ENCODE results near the gene GARNL3.

GARNL3 gene

GRCh38 chr9:127388856-127389238 lies 124.3 kb downstream of the GARNL3 start:
- no peaks in the 10 kb centered on the region for H3K27me3 ChIP-seq
- no peak for TF ChIP-seq CTCF (IDR thresholded peaks at IDR 0.05; ENCODE audit: low read depth, low read length)
- H3K36me3 ChIP-seq, result no peaks in the 10 kb centered on the region
- peaks cover 5% of the 10 kb centered on the region for H3K4me1 ChIP-seq
- no peak for DNase-seq
- no peaks in the 10 kb centered on the region for H3K9me3 ChIP-seq
- no peak overlapping the region for H3K4me3 ChIP-seq (ENCODE audit: low read depth, low read length)

- no peak for TF ChIP-seq CTCF (IDR thresholded peaks at IDR 0.05; ENCODE audit: low read depth, low read length)
- Histone ChIP-seq H3K9me3 (no peaks in the 10 kb centered on the region), H3K36me3 (no peaks in the 10 kb centered on the region), H3K4me3 (ENCODE audit: low read depth, low read length) (no peak overlapping the region), H3K27me3 (no peaks in the 10 kb centered on the region), H3K4me1 (no peaks in the 10 kb centered on the region; the same call in 1 of the 2 replicates)
- no peak for DNase-seq
Observed at GRCh38 chr9:127389381-127390247, 125.0 kb downstream of the GARNL3 start.

- Histone ChIP-seq H3K9me3 (no peaks in the 10 kb centered on the region), H3K4me3 (ENCODE audit: low read depth, low read length) (no peak overlapping the region), H3K27me3 (no peaks in the 10 kb centered on the region), H3K4me1 (no peaks in the 10 kb centered on the region; the same call in 1 of the 2 replicates), H3K36me3 (no peaks in the 10 kb centered on the region)
- no peak for TF ChIP-seq CTCF (IDR thresholded peaks at IDR 0.05; ENCODE audit: low read depth, low read length)
- DNase-seq, result no peak
Observed at GRCh38 chr9:127390248-127390545, 125.6 kb downstream of the GARNL3 start.

GRCh38 chr9:127390563-127390962 lies 126.0 kb downstream of the GARNL3 start:
- Histone ChIP-seq H3K27me3 (no peaks in the 10 kb centered on the region), H3K4me1 (no peaks in the 10 kb centered on the region; the same call in 1 of the 2 replicates), H3K36me3 (no peaks in the 10 kb centered on the region), H3K9me3 (no peaks in the 10 kb centered on the region), H3K4me3 (ENCODE audit: low read depth, low read length) (no peak overlapping the region)
- no peak for TF ChIP-seq CTCF (IDR thresholded peaks at IDR 0.05; ENCODE audit: low read depth, low read length)
- DNase-seq, result no peak

- H3K36me3 ChIP-seq, result no peaks in the 10 kb centered on the region
- no peak for TF ChIP-seq CTCF (IDR thresholded peaks at IDR 0.05; ENCODE audit: low read depth, low read length)
- peaks cover 2% of the 10 kb centered on the region for H3K4me1 ChIP-seq
Observed at GRCh38 chr9:127392166-127392565, 127.6 kb downstream of the GARNL3 start.

GRCh38 chr9:127392976-127393375 lies 128.4 kb downstream of the GARNL3 start:
- Histone ChIP-seq H3K27me3 (no peaks in the 10 kb centered on the region), H3K4me1 (peaks cover 2% of the 10 kb centered on the region), H3K4me3 (ENCODE audit: low read depth, low read length) (no peak overlapping the region), H3K36me3 (no peaks in the 10 kb centered on the region), H3K9me3 (no peaks in the 10 kb centered on the region)
- no peak for DNase-seq
- TF ChIP-seq CTCF (IDR thresholded peaks at IDR 0.05; ENCODE audit: low read depth, low read length), result no peak

More at GRCh38 chr9:127392166-127392565, 127.6 kb downstream of the GARNL3 start:
- H3K9me3 ChIP-seq, result no peaks in the 10 kb centered on the region
- H3K4me3 ChIP-seq (ENCODE audit: low read depth, low read length), result no peak overlapping the region
- H3K27me3 ChIP-seq, result no peaks in the 10 kb centered on the region
- no peak for DNase-seq

All from BE2C (cell line).